Liver (tissue), 3 donors: Measurements from ENCODE around the gene TSEN2.

ENCODE experiments used
- TAF1 ChIP-seq: conservative IDR thresholded peaks from 2 replicates; pipeline ENCODE4 v1.6.1; 2016; ENCODE audit warnings: antibody characterized with exemption, mild to moderate bottlenecking
- TF ChIP-seq, protein P1 (sequence below): fragments of 150-350 bp; IDR thresholded peaks from 2 replicates; pipeline ENCODE4 v1.5.1; 2017; ENCODE audit warnings: improper control_type of control experiment, low read depth, low read length; ENCODE audit not compliant: missing input control
- donor health status: healthy.
- donor health status: healthy.

DNA sequence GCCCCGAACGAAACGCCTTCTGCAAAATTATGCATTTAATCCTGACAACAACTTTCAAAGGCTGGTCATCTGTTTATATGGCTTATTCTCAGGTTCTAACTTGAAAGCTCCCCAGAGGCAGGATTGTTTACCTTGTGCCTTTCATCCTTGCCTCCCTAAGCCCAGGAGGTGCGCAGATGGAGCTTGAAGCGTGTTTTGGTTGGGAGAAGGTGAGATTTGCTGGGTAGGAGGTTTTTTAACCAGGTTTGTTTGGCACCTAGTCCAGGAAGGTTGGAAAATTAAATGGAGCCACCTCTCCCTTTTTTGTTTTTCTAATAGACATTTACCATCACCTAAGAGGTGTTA is 675 bp downstream of the TSEN2 start:
- TF ChIP-seq, protein P1, sequence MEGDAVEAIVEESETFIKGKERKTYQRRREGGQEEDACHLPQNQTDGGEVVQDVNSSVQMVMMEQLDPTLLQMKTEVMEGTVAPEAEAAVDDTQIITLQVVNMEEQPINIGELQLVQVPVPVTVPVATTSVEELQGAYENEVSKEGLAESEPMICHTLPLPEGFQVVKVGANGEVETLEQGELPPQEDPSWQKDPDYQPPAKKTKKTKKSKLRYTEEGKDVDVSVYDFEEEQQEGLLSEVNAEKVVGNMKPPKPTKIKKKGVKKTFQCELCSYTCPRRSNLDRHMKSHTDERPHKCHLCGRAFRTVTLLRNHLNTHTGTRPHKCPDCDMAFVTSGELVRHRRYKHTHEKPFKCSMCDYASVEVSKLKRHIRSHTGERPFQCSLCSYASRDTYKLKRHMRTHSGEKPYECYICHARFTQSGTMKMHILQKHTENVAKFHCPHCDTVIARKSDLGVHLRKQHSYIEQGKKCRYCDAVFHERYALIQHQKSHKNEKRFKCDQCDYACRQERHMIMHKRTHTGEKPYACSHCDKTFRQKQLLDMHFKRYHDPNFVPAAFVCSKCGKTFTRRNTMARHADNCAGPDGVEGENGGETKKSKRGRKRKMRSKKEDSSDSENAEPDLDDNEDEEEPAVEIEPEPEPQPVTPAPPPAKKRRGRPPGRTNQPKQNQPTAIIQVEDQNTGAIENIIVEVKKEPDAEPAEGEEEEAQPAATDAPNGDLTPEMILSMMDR: no peak
- TF ChIP-seq TAF1: no peak
